ENCODE measurements around the gene MAP4K1. TPM values are rescaled to one million over a fixed set of nuclear protein-coding genes. Genes with fewer than 3 reads are reported as not detected.
A peak's percentile ranks its signal among the peaks of the same experiment; 100 is the strongest.

Gene MAP4K1
- polyA plus RNA-seq, 3 donors, result 19.8 to 41.3 (median 22.4) TPM

DNA sequence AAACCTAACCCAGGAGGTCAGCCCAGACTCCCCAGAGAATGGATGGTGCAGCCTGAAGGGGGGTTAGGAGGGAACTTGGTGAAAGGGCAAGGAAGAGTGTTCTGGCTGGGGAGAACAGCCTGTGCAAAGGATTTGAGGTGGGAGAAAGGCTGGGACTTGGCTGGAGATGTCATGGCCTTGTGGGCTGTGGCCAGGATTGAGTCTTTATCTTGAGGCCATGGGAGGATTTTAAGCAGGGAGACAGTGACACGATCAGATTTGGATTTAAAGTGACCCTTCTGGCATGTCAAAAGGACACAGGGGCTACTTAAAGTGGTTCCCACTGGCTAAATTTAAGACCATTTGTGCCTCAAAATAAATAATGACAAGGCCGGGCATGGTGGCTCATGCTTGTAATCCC, 29.7 kb downstream of the MAP4K1 start:
- peaks cover 29 to 48% of the 10 kb centered on the region in 2 donors for H3K36me3 Mint-ChIP-seq
- intact Hi-C loops (cut with micrococcal nuclease), result no loop called here

DNA sequence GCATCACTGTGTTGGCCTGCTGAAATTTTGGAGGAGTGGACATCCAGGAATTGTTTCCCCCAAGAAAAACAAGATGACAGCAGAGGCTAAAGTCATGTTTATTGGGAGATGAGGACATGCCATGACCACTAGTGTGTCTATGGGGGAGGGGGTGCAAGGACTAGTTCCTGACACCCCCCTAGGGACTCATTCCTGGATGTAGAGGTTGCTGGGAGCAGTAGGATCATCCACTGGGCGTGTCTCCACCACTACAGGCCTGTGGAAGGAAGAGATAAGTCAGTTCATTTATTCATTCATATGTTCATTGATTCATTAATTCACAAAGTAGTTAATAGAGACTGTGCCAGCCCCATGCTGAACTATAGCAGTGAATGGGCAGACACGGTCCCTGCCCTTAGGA, 30.2 kb downstream of the MAP4K1 start:
- intact Hi-C loops (cut with micrococcal nuclease), result no loop called here
- DNase-seq, result no peak
- TF ChIP-seq CTCF (IDR thresholded peaks at IDR 0.05), result no peak

More for the DNA sequence above, 29.7 kb downstream of the MAP4K1 start:
- Histone ChIP-seq H4K20me1 (ENCODE audit: insufficient read depth, low read length) (no peaks in the 10 kb centered on the region), H3K9ac (ENCODE audit: insufficient read depth, low read length, poor library complexity, severe bottlenecking) (no peak overlapping the region), H3K36me3 (replicated peaks in 1 of 2; ENCODE audit: control insufficient read depth in 1 of 2, insufficient read depth in 2 of 2, low read length in 2 of 2) (peaks cover 22 to 45% of the 10 kb centered on the region in 2 donors), H3K27ac (ENCODE audit: low read depth in 1 of 2, low read length in 2 of 2) (no peak overlapping the region), H3K27me3 (ENCODE audit: control insufficient read depth in 2 of 2, insufficient read depth in 2 of 2, low read length in 2 of 2) (no peaks in the 10 kb centered on the region), H3K79me2 (ENCODE audit: insufficient read depth, low read length) (no peaks in the 10 kb centered on the region), H2AFZ (ENCODE audit: insufficient read depth, low read depth, low read length, poor library complexity, severe bottlenecking) (no peak overlapping the region), H3K4me3 (replicated peaks in 1 of 3; ENCODE audit: low read depth in 2 of 3, low read length in 3 of 3) (no peak overlapping the region), H3K4me1 (ENCODE audit: control insufficient read depth in 1 of 2, insufficient read depth in 2 of 2, low read length in 2 of 2) (peaks cover 19 to 20% of the 10 kb centered on the region in 2 donors), H3K9me3 (replicated peaks in 1 of 2; ENCODE audit: control insufficient read depth in 1 of 2, insufficient read depth in 1 of 2, low read length in 2 of 2) (no peaks in the 10 kb centered on the region), H3K4me2 (replicated peaks; ENCODE audit: extremely low read depth, low read length, poor library complexity, severe bottlenecking) (no peak overlapping the region)
- WGBS (ENCODE audit: insufficient coverage), result 97% methylated on average over 2 of the region's 2 CpGs
- H3K4me3 Mint-ChIP-seq, result no peak overlapping the region
- peaks cover 0 to 2% (median 0%) of the 10 kb centered on the region in 3 donors for H3K27me3 Mint-ChIP-seq (ENCODE audit: low read depth in 3 of 3)
- no peak for TF ChIP-seq CTCF (IDR thresholded peaks at IDR 0.05)
- H3K4me1 Mint-ChIP-seq, result peaks cover 15% of the 10 kb centered on the region
- H3K9me3 Mint-ChIP-seq, result no peaks in the 10 kb centered on the region
- DNase-seq, result no peak
- H3K27ac Mint-ChIP-seq, result peak overlapping the region in 1 of 7 donors; percentile 4

More for the DNA sequence above, 30.2 kb downstream of the MAP4K1 start:
- no peaks in the 10 kb centered on the region for H3K9me3 Mint-ChIP-seq
- H3K4me3 Mint-ChIP-seq, result no peak overlapping the region
- Histone ChIP-seq H3K9me3 (replicated peaks in 1 of 2; ENCODE audit: control insufficient read depth in 1 of 2, insufficient read depth in 1 of 2, low read length in 2 of 2) (no peaks in the 10 kb centered on the region), H4K20me1 (ENCODE audit: insufficient read depth, low read length) (no peaks in the 10 kb centered on the region), H3K27ac (ENCODE audit: low read depth in 1 of 2, low read length in 2 of 2) (no peak overlapping the region), H3K27me3 (ENCODE audit: control insufficient read depth in 2 of 2, insufficient read depth in 2 of 2, low read length in 2 of 2) (no peaks in the 10 kb centered on the region), H3K4me1 (ENCODE audit: control insufficient read depth in 1 of 2, insufficient read depth in 2 of 2, low read length in 2 of 2) (peaks cover 24 to 25% of the 10 kb centered on the region in 2 donors), H2AFZ (ENCODE audit: insufficient read depth, low read depth, low read length, poor library complexity, severe bottlenecking) (no peak overlapping the region), H3K36me3 (replicated peaks in 1 of 2; ENCODE audit: control insufficient read depth in 1 of 2, insufficient read depth in 2 of 2, low read length in 2 of 2) (peaks cover 20 to 42% of the 10 kb centered on the region in 2 donors), H3K4me2 (replicated peaks; ENCODE audit: extremely low read depth, low read length, poor library complexity, severe bottlenecking) (no peak overlapping the region), H3K9ac (ENCODE audit: insufficient read depth, low read length, poor library complexity, severe bottlenecking) (no peak overlapping the region), H3K79me2 (ENCODE audit: insufficient read depth, low read length) (no peaks in the 10 kb centered on the region), H3K4me3 (replicated peaks in 1 of 3; ENCODE audit: low read depth in 2 of 3, low read length in 3 of 3) (no peak overlapping the region)
- H3K27ac Mint-ChIP-seq, result peak overlapping the region in 2 of 7 donors; percentile 4 to 63
- WGBS (ENCODE audit: insufficient coverage), result 100% methylated on average over 1 of the region's 2 CpGs
- H3K4me1 Mint-ChIP-seq, result peaks cover 19% of the 10 kb centered on the region
- H3K36me3 Mint-ChIP-seq, result peaks cover 27 to 45% of the 10 kb centered on the region in 2 donors
- peaks cover 0 to 2% (median 0%) of the 10 kb centered on the region in 3 donors for H3K27me3 Mint-ChIP-seq (ENCODE audit: low read depth in 3 of 3)

Data from CD14-positive monocyte (primary cell).